Gastrocnemius medialis (tissue), 4 donors: Measurements from ENCODE around the gene SORCS1. TPM values are rescaled to one million over a fixed set of nuclear protein-coding genes. Genes with fewer than 3 reads are reported as not detected.
A peak's percentile ranks its signal among the peaks of the same experiment; 100 is the strongest.

Experiments used
- ATAC-seq, 2 donors: fragments of 150-250 bp; one replicate each; pipeline ENCODE4 v1.9.1; 2016
- DNase-seq, 2 donors: peaks; one replicate each; pipeline ENCODE4 v3.0.0-alpha.2; 2019
- H3K27ac ChIP-seq, 4 donors: fragments of 200-600 bp; sonication (generic); 1 replicate in 1 of 4; 2 replicates in 3 of 4; pipeline ENCODE4 v1.5.1; 2016 to 2018; ENCODE audit warnings: mild to moderate bottlenecking in 2 of 4, moderate library complexity in 1 of 4
- H3K27me3 ChIP-seq, 3 donors: fragments of 200-600 bp; sonication (generic) in 2 of 3; 1 replicate in 1 of 3; 2 replicates in 2 of 3; pipeline versions ENCODE4 v1.5.1 to v1.6.0; 2016 to 2019; ENCODE audit warnings: mild to moderate bottlenecking in 1 of 3, moderate library complexity in 1 of 3
- H3K36me3 ChIP-seq, 2 donors: fragments of 200-600 bp; sonication (generic) in 1 of 2; one replicate each; pipeline ENCODE4 v1.5.1; 2017 to 2018
- H3K4me1 ChIP-seq, 2 donors: fragments of 200-600 bp; sonication (generic) in 1 of 2; one replicate each; pipeline ENCODE4 v1.5.1; 2016 to 2017; ENCODE audit warnings: mild to moderate bottlenecking in 2 of 2
- H3K4me3 ChIP-seq, 4 donors: fragments of 200-600 bp; sonication (generic) in 3 of 4; 1 replicate in 1 of 4; 2 replicates in 3 of 4; pipeline ENCODE4 v1.5.1; 2016 to 2019; ENCODE audit warnings: mild to moderate bottlenecking in 2 of 4
- H3K9me3 ChIP-seq, 3 donors: fragments of 200-600 bp; sonication (generic) in 2 of 3; 1 replicate in 1 of 3; 2 replicates in 2 of 3; pipeline ENCODE4 v1.5.1; 2016 to 2019
- POLR2A ChIP-seq, 2 donors: fragments of 450-650 bp; IDR thresholded peaks; one replicate each; pipeline ENCODE4 v1.6.1; 2017; ENCODE audit warnings: antibody characterized with exemption in 2 of 2, mild to moderate bottlenecking in 2 of 2, moderate library complexity in 2 of 2
- in situ Hi-C, 4 donors: fragments of 200-750 bp; cut with MboI; loops; one replicate each; pipeline versions ENCODE4 v1.15.0 to v1.8.0; 2017; ENCODE audit warnings: low sequenced_read_pairs in 4 of 4
- intact Hi-C: fragments of 100-400 bp; cut with DNase I; formaldehyde crosslinking; loops from one replicate; pipeline ENCODE4 v1.15.1; 2023; ENCODE audit warnings: low total_unique reads
- total RNA-seq, 4 donors: library from RNA; depleted of rRNA; stranded (reverse); fragments of >200 nt; gene quantifications; one replicate each; pipeline versions ENCODE4 v1.1.0 to v1.2.3, GENCODE V29; 2016
- TF ChIP-seq, protein P1 (sequence below), 5 experiments: fragments of 450-650 bp in 3 of 5; fragments of 200-600 bp in 2 of 5; sonication (generic) in 2 of 5; IDR thresholded peaks in 4 of 5; conservative IDR thresholded peaks in 1 of 5; 1 replicate in 4 of 5; 2 replicates in 1 of 5; pipeline ENCODE4 v1.5.1; 2016 to 2019; ENCODE audit warnings: antibody characterized with exemption in 5 of 5, mild to moderate bottlenecking in 3 of 5, moderate library complexity in 3 of 5

Gene SORCS1
- total RNA-seq, 4 donors from 2014 or later, result 0.02 to 0.36 (median 0.24) TPM; not detected in 1

DNA sequence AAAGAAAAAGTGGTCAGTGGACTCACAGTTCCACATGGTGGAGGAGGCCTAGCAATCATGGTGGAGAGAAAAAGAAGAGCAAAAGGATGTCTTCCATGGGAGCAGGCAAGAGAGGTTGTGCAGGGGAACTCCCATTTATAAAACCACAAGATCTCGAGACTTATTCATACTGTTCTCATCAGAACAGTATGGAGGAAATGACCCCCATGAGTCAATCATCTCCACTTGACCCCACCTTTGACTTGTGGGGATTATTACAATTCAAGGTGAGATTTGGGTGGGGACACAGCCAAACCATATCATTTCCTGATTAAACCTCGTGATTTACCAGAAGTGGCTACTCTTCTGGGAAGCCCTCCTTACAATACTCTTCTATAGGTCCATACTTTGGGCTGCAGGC lies 160.1 kb downstream of the SORCS1 start:
- intact Hi-C loops, result no loop called here
- no peaks in the 10 kb centered on the region for H3K4me1 ChIP-seq
- no peaks in the 10 kb centered on the region for H3K36me3 ChIP-seq
- DNase-seq (no peak), ATAC-seq (no peak)
- TF ChIP-seq, protein P1, sequence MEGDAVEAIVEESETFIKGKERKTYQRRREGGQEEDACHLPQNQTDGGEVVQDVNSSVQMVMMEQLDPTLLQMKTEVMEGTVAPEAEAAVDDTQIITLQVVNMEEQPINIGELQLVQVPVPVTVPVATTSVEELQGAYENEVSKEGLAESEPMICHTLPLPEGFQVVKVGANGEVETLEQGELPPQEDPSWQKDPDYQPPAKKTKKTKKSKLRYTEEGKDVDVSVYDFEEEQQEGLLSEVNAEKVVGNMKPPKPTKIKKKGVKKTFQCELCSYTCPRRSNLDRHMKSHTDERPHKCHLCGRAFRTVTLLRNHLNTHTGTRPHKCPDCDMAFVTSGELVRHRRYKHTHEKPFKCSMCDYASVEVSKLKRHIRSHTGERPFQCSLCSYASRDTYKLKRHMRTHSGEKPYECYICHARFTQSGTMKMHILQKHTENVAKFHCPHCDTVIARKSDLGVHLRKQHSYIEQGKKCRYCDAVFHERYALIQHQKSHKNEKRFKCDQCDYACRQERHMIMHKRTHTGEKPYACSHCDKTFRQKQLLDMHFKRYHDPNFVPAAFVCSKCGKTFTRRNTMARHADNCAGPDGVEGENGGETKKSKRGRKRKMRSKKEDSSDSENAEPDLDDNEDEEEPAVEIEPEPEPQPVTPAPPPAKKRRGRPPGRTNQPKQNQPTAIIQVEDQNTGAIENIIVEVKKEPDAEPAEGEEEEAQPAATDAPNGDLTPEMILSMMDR (IDR thresholded peaks at IDR 0.05 in 4 of 5, conservative IDR thresholded peaks at IDR 0.05 in 1 of 5), result no peak
- TF ChIP-seq POLR2A (IDR thresholded peaks at IDR 0.05), result no peak
- no peaks in the 10 kb centered on the region for H3K9me3 ChIP-seq
- no peak overlapping the region for H3K4me3 ChIP-seq
- H3K27ac ChIP-seq, result no peak overlapping the region
- in situ Hi-C loops, result no loop called here
- H3K27me3 ChIP-seq, result no peaks in the 10 kb centered on the region

DNA sequence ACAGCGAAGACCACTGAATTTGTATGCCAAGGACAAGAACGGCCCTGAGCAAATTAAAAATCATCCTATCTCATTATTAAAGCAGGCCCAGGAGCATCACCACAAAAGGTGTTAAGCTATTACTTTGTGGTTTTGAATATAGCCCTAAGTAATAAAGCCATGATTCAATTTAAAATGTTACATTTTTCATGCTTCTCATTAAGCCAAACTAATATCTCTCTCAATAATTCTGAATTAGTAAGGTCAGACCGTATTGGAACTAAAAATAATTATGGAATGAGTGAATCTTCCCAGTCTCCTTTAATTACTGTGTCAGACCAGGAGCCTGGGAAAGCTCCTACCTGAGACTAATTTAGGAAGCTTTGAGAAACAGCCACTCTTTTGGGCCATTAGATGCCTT lies 162.4 kb downstream of the SORCS1 start:
- ATAC-seq (no peak), DNase-seq (no peak)
- Histone ChIP-seq H3K27me3 (no peaks in the 10 kb centered on the region), H3K36me3 (no peaks in the 10 kb centered on the region), H3K9me3 (no peaks in the 10 kb centered on the region), H3K27ac (no peak overlapping the region), H3K4me3 (no peak overlapping the region), H3K4me1 (no peaks in the 10 kb centered on the region)
- TF ChIP-seq, protein P1 (IDR thresholded peaks at IDR 0.05 in 4 of 5, conservative IDR thresholded peaks at IDR 0.05 in 1 of 5), result no peak
- no peak for TF ChIP-seq POLR2A (IDR thresholded peaks at IDR 0.05)
- intact Hi-C loops, result no loop called here
- in situ Hi-C loops, result no loop called here

DNA sequence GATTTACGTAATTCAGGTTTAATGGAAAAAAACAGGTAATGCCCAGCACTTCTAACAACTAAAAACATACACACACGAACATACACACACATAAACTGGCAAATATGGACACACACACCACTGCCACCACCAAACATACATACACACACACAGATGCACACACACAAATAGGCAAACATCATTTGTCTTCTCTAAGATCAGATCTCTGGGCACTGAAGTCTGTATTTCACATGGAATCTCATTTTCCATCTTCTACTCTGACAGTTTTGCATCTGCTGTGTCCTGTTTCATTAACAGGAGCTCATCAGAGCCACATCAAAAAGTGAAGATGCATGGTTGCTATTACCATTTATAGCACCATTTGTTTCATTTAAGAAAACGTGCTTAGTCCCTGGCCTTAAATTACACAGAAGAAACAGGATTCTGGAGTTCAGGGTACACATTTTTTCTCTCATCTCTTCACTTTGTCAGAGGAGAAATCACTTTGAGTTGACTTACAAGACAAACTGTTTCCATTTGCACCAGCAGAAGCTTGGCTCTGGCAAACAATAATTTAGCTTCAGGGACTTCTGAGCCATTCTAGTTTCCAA lies 165.3 kb downstream of the SORCS1 start:
- intact Hi-C loops (no loop called here), in situ Hi-C loops (no loop called here)
- Histone ChIP-seq H3K4me3 (no peak overlapping the region), H3K27ac (no peak overlapping the region), H3K36me3 (no peaks in the 10 kb centered on the region), H3K4me1 (no peaks in the 10 kb centered on the region), H3K9me3 (no peaks in the 10 kb centered on the region), H3K27me3 (no peaks in the 10 kb centered on the region)
- ATAC-seq (no peak), DNase-seq (no peak)
- TF ChIP-seq, protein P1 (IDR thresholded peaks at IDR 0.05 in 4 of 5, conservative IDR thresholded peaks at IDR 0.05 in 1 of 5), result no peak
- no peak for TF ChIP-seq POLR2A (IDR thresholded peaks at IDR 0.05)

DNA sequence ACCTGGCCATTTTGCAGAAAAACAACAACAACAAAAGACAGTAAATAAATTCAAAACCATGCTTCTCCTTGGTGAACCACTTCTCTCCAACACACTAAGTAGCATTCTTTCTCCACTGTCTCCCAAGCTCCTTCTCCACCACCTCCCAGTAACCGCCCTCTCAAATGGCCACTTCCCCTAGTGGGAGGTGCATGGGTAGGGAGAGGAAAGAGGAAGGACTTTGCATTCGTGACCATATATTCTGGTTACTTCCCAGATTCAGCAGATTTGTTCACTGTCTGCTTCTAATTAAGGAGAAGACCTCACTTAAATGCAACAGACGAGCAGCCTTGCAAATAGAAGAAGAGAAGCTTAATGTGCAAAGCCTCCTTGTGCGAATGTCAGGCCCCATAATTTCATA lies 166.8 kb downstream of the SORCS1 start:
- H3K27me3 ChIP-seq, result no peaks in the 10 kb centered on the region
- H3K4me3 ChIP-seq, result no peak overlapping the region
- DNase-seq (peak; percentile 4 to 19), ATAC-seq (no peak)
- H3K27ac ChIP-seq, result no peak overlapping the region
- in situ Hi-C loops (no loop called here), intact Hi-C loops (no loop called here)
- no peaks in the 10 kb centered on the region for H3K9me3 ChIP-seq
- no peaks in the 10 kb centered on the region for H3K4me1 ChIP-seq
- H3K36me3 ChIP-seq, result no peaks in the 10 kb centered on the region
- TF ChIP-seq, protein P1 (IDR thresholded peaks at IDR 0.05 in 4 of 5, conservative IDR thresholded peaks at IDR 0.05 in 1 of 5), result no peak
- no peak for TF ChIP-seq POLR2A (IDR thresholded peaks at IDR 0.05)

DNA sequence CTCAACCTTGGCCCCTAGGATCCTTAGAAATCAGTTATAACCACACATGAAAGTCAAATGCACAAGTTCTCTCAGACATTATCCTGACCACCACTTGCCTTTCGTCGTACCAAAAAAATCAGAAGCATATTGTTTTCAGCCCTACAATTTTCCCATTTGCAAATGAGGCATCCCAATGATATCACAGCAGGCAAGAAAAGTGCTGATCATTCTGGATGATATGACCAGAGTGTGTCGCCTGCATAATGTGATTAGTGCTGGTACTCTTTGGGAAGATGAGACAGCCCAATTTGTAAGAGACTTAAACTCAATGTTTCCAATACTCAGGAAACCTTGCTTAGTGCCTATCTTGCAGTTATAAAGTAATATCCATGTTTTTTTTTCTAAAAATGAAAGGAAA lies 168.0 kb downstream of the SORCS1 start:
- TF ChIP-seq POLR2A (IDR thresholded peaks at IDR 0.05), result no peak
- TF ChIP-seq, protein P1 (IDR thresholded peaks at IDR 0.05 in 4 of 5, conservative IDR thresholded peaks at IDR 0.05 in 1 of 5), result no peak
- no peak for ATAC-seq
- Histone ChIP-seq H3K4me3 (no peak overlapping the region), H3K36me3 (no peaks in the 10 kb centered on the region), H3K27ac (no peak overlapping the region), H3K4me1 (no peaks in the 10 kb centered on the region), H3K27me3 (no peaks in the 10 kb centered on the region), H3K9me3 (no peaks in the 10 kb centered on the region)
- intact Hi-C loops (no loop called here), in situ Hi-C loops (no loop called here)
- DNase-seq, result no peak
